ENCODE measurements around the gene ID4.

The ID4 gene

DNA sequence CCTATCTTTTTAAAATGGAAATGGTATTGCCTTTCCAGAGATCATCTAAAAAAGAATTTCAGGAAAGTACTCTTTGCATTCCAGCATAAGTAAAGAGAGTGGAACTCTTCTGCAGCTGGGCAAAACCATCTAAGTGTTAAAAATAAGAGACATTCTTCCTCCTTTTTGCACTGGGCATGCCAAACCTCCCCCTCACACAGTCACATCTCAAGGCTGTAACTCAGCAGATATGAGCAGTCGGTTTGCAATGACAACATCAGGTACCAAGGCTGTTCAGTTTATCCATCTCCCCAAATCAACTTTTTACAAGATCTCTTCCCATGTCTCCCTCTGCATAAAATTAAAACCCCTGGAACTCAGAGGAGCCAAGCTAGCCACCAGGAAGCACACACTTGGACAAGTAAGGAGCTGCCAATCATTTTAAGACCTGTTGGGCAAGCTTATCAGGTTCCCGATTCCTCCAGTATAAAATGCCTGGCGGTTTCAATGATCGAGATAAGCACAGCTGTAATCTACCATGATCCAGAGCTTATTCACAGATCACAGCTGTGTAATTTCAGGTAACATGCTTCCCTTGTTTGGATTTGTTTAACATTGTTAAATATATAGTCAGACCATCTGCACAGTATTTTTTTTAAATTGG lies 23.2 kb downstream of the ID4 start:
- Mint-ChIP-seq H3K36me3 (no peaks in the 10 kb centered on the region), H3K4me3 (no peak overlapping the region), H3K27me3 (peaks cover 1% of the 10 kb centered on the region), H3K27ac (no peak overlapping the region), H3K9me3 (ENCODE audit: low read depth) (no peaks in the 10 kb centered on the region), H3K4me1 (ENCODE audit: low read depth) (no peaks in the 10 kb centered on the region)

GRCh38 chr6:19864285-19864684 lies 27.1 kb downstream of the ID4 start:
- Mint-ChIP-seq H3K4me1 (ENCODE audit: low read depth) (no peaks in the 10 kb centered on the region), H3K36me3 (no peaks in the 10 kb centered on the region), H3K27me3 (peaks cover 1% of the 10 kb centered on the region), H3K9me3 (ENCODE audit: low read depth) (no peaks in the 10 kb centered on the region), H3K4me3 (no peak overlapping the region), H3K27ac (no peak overlapping the region)

DNA sequence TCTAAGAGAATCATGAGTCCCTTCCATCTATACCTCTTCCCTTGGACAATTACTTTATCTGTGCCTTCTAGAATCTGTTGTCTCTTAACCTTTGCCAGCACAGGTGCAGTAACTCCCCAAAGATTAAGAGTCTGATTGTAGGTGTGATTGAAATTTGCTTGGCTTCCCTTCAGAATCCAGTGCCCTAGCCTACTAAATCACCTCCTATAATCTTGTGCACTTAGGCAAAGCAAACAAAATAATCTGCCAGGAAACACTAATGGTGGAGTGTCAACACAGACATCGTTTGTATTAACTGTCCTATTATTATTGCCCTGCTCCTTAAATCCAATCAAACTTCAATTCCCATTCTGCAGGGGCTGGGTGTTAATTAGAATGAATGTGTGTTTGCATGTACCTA lies 28.0 kb downstream of the ID4 start:
- Mint-ChIP-seq H3K4me1 (ENCODE audit: low read depth) (no peaks in the 10 kb centered on the region), H3K9me3 (ENCODE audit: low read depth) (no peaks in the 10 kb centered on the region), H3K36me3 (no peaks in the 10 kb centered on the region), H3K27ac (no peak overlapping the region), H3K27me3 (peaks cover 1% of the 10 kb centered on the region), H3K4me3 (no peak overlapping the region)

DNA sequence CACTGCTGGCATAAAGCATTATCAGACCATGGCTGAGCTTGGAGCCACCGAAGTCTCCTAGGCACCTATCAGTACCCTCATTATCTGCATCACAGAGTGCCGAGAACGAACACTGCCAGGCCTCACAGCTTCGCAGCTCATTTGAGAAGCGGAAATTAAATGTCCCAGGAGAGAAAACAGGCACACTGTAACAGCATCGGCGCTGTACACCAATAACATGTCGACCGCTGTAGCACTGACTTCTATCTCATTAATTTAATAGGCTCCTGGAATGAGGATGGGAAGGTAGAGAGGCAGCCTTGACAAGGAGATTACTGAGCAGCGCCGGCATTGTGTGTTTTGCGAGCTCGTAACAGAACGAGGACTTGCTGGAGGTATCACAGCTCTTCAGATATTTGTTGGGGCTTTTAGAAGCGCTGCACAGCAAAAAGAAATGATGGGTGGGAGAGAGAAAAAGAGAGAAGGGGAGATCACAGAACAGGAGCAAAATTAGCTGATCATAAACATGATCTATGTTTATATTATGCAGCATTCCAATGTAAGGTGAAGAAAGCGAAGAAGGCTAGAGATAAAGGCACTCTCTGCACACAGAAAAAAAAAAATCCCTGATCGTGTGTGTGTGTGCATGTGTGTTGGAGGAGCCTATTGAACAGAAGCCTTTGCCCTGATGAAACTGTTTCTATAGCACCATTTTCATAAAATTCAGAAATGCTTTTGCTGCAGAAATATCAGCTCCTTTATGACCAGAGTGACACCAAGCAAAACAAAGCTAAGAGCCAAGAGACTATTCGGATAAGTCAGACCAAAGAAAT lies 29.2 kb downstream of the ID4 start:
- no peaks in the 10 kb centered on the region for H3K9me3 Mint-ChIP-seq (ENCODE audit: low read depth)
- no peak overlapping the region for H3K27ac Mint-ChIP-seq
- no peak overlapping the region for H3K4me3 Mint-ChIP-seq
- H3K36me3 Mint-ChIP-seq, result no peaks in the 10 kb centered on the region
- no peaks in the 10 kb centered on the region for H3K27me3 Mint-ChIP-seq
- H3K4me1 Mint-ChIP-seq (ENCODE audit: low read depth), result no peaks in the 10 kb centered on the region

DNA sequence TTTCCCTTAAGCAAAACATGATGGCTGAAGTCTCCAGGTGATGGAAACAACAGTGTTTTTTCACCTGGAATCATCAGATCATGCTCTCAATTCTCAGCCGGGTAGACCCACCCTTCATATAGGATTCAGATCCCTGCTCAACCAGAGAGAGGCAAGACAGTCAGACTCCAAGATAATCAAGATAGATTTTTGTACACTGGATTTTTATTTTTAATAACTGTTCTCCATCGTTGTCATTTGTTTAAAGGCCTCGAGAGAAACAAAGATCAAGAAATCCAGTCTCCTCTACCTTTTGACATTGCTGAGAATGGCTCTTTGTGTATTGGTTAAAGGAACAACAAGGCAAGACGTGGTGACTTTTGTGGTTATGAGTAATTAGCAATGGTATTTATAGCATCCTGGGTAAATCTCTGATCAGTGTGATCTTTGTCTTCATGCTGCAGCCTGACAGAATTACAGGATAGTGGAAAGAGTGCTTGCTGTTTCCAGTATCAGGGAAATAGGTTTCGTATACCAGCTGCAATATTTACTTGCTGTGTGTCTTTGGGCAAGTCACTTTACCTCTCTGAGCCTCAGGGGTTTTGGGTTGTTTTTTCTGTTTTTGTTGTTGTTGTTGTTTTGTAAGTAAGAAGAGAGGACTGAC lies 29.9 kb downstream of the ID4 start:
- H3K4me3 Mint-ChIP-seq, result no peak overlapping the region
- H3K36me3 Mint-ChIP-seq, result no peaks in the 10 kb centered on the region
- no peaks in the 10 kb centered on the region for H3K4me1 Mint-ChIP-seq (ENCODE audit: low read depth)
- no peak overlapping the region for H3K27ac Mint-ChIP-seq
- H3K9me3 Mint-ChIP-seq (ENCODE audit: low read depth), result no peaks in the 10 kb centered on the region
- no peaks in the 10 kb centered on the region for H3K27me3 Mint-ChIP-seq

DNA sequence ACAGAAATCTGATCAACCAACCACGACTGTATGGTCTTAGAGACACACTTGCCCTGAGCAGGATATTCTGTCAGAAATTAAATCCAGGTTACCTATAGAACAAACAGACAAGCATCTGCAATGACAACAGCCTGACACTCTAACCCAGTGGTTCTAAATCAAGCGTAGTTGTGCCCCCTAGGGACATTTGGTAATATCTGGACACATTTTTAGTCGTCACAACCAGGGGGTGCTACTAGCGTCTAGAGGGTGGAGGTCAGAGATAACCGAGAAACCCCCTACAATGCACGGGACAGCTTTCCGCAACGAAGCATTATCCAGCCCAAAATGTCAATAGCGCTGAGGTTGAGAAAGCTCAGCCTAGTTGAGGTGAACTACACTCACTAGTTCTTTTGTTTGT lies 32.3 kb downstream of the ID4 start:
- Mint-ChIP-seq H3K4me1 (ENCODE audit: low read depth) (no peaks in the 10 kb centered on the region), H3K4me3 (no peak overlapping the region), H3K27ac (no peak overlapping the region), H3K36me3 (no peaks in the 10 kb centered on the region), H3K27me3 (no peaks in the 10 kb centered on the region), H3K9me3 (ENCODE audit: low read depth) (no peaks in the 10 kb centered on the region)

DNA sequence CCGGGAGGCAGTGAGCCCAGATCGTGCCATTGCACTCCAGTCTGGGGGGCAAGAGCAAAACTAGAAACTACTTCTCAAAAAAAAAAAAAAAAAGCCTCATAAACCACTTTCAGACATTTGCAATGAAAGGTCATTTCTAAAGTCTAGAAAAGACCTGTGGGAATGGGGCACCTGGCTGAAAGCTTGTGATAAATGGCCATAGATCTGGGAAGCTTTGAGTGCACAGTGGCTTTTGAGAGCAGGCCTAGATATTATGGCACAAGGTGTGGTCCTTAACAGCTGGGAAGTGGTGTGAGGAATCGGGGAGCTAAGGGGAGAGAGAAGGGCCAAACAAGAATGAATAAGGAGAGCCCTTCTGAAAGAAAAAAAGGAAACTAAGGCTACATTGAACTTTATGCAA lies 33.2 kb downstream of the ID4 start:
- Mint-ChIP-seq H3K27ac (no peak overlapping the region), H3K9me3 (ENCODE audit: low read depth) (no peaks in the 10 kb centered on the region), H3K4me3 (no peak overlapping the region), H3K4me1 (ENCODE audit: low read depth) (no peaks in the 10 kb centered on the region), H3K27me3 (peaks cover 2% of the 10 kb centered on the region), H3K36me3 (no peaks in the 10 kb centered on the region)

GRCh38 chr6:19873031-19873430 lies 35.9 kb downstream of the ID4 start:
- Mint-ChIP-seq H3K27ac (no peak overlapping the region), H3K9me3 (ENCODE audit: low read depth) (no peaks in the 10 kb centered on the region), H3K4me1 (ENCODE audit: low read depth) (no peaks in the 10 kb centered on the region), H3K27me3 (peaks cover 2% of the 10 kb centered on the region), H3K36me3 (no peaks in the 10 kb centered on the region), H3K4me3 (no peak overlapping the region)

GRCh38 chr6:19876672-19877071 lies 39.5 kb downstream of the ID4 start:
- H3K27ac Mint-ChIP-seq, result no peak overlapping the region
- no peaks in the 10 kb centered on the region for H3K4me1 Mint-ChIP-seq (ENCODE audit: low read depth)
- H3K4me3 Mint-ChIP-seq, result no peak overlapping the region
- no peaks in the 10 kb centered on the region for H3K9me3 Mint-ChIP-seq (ENCODE audit: low read depth)
- peaks cover 2% of the 10 kb centered on the region for H3K27me3 Mint-ChIP-seq
- no peaks in the 10 kb centered on the region for H3K36me3 Mint-ChIP-seq

- Mint-ChIP-seq H3K27me3 (peaks cover 2% of the 10 kb centered on the region), H3K4me3 (no peak overlapping the region), H3K9me3 (ENCODE audit: low read depth) (no peaks in the 10 kb centered on the region), H3K36me3 (no peaks in the 10 kb centered on the region), H3K4me1 (ENCODE audit: low read depth) (no peaks in the 10 kb centered on the region), H3K27ac (no peak overlapping the region)
These were observed 42.5 kb downstream of the ID4 start for GRCh38 chr6:19879663-19880062.

- Mint-ChIP-seq H3K27me3 (peaks cover under 1% of the 10 kb centered on the region), H3K36me3 (no peaks in the 10 kb centered on the region), H3K27ac (no peak overlapping the region), H3K4me3 (no peak overlapping the region), H3K4me1 (ENCODE audit: low read depth) (no peaks in the 10 kb centered on the region), H3K9me3 (ENCODE audit: low read depth) (no peaks in the 10 kb centered on the region)
These were observed 42.9 kb downstream of the ID4 start for GRCh38 chr6:19880066-19880465.

DNA sequence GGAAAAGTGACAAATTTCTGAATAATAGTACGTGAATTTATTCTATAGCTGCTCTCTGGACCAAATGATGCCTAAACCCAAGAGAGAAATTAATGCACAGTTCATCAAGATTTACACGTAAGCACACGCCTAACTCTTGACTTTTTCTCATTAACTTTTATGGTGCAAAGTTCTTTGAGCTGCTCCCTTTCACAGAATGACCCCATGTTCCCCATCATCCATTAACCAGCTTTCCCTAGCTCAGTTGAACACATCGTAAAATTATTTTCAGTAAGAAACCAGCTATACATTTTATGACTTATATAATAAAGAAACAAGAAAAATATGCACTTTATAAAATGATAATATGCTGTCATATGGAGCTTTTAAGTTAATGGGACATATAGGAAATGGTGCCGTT lies 54.3 kb downstream of the ID4 start:
- Mint-ChIP-seq H3K4me3 (no peak overlapping the region), H3K27me3 (peaks cover 2% of the 10 kb centered on the region), H3K36me3 (no peaks in the 10 kb centered on the region), H3K9me3 (ENCODE audit: low read depth) (no peaks in the 10 kb centered on the region), H3K27ac (no peak overlapping the region), H3K4me1 (ENCODE audit: low read depth) (no peaks in the 10 kb centered on the region)

All from activated naive CD8-positive, alpha-beta T cell (primary cell).